Lower leg skin (tissue), 4 donors: ENCODE data around the gene CLDN9. TPM values are rescaled to one million over a fixed set of nuclear protein-coding genes. Genes with fewer than 3 reads are reported as not detected.

Experiments
- DNase-seq, 2 donors: peaks; one replicate each; pipeline ENCODE4 v3.0.0-alpha.2; 2019; ENCODE audit warnings: low spot score in 2 of 2
- H3K4me3 ChIP-seq: fragments of 200-600 bp; sonication (generic); 2 replicates; pipeline ENCODE4 v1.5.1; 2017; ENCODE audit warnings: mild to moderate bottlenecking, low read depth; ENCODE audit not compliant: poor library complexity, severe bottlenecking
- CTCF ChIP-seq, 3 donors: fragments of 450-650 bp; IDR thresholded peaks; one replicate each; pipeline ENCODE4 v1.5.1; 2016; ENCODE audit warnings: antibody characterized with exemption in 3 of 3, mild to moderate bottlenecking in 3 of 3, moderate library complexity in 2 of 3
- POLR2A ChIP-seq, 2 donors: fragments of 450-650 bp; IDR thresholded peaks; one replicate each; pipeline ENCODE4 v1.6.1; 2016 to 2017; ENCODE audit warnings: antibody characterized with exemption in 2 of 2, mild to moderate bottlenecking in 1 of 2, moderate library complexity in 1 of 2
- WGBS, 2 donors: methylation state at CpG; one replicate each; pipeline ENCODE4 v1.1.5; 2018; 5-methylcytosine and 5-hydroxymethylcytosine counted together
- intact Hi-C: fragments of 100-400 bp; cut with DNase I; formaldehyde crosslinking; loops from one replicate; pipeline ENCODE4 v1.15.0; 2023; ENCODE audit warnings: low total_unique reads
- total RNA-seq, 4 donors: library from RNA; depleted of rRNA; stranded (reverse); fragments of >200 nt; gene quantifications; one replicate each; pipeline ENCODE4 v1.1.0, GENCODE V29; 2016

CLDN9 gene
- total RNA-seq, 4 donors from 2014 or later: 0.15 to 0.23 TPM; not detected in 2

GRCh38 chr16:3007059-3007956 is 5.4 kb upstream of the CLDN9 start:
- intact Hi-C loops: no loop called here
- TF ChIP-seq CTCF (IDR thresholded peaks at IDR 0.05): no peak
- TF ChIP-seq POLR2A (IDR thresholded peaks at IDR 0.05): no peak
- no peak for DNase-seq
- no peak overlapping the region for H3K4me3 ChIP-seq
- 57 to 63% methylated on average over 11 to 13 of the region's 13 CpGs for WGBS, 2 donors

- WGBS, 2 donors: 33 to 38% methylated on average over 16 to 17 of the region's 17 CpGs
- intact Hi-C loops: no loop called here
- TF ChIP-seq POLR2A (IDR thresholded peaks at IDR 0.05): no peak
- TF ChIP-seq CTCF (IDR thresholded peaks at IDR 0.05): no peak
- no peak overlapping the region for H3K4me3 ChIP-seq
- no peak for DNase-seq
Measured at GRCh38 chr16:3007957-3008689, 4.6 kb upstream of the CLDN9 start.

GRCh38 chr16:3008690-3009037 is 4.1 kb upstream of the CLDN9 start:
- no peak for TF ChIP-seq POLR2A (IDR thresholded peaks at IDR 0.05)
- TF ChIP-seq CTCF (IDR thresholded peaks at IDR 0.05): no peak
- DNase-seq: no peak
- 45 to 87% methylated on average over 4 of the region's 4 CpGs for WGBS, 2 donors
- no peak overlapping the region for H3K4me3 ChIP-seq
- intact Hi-C loops: no loop called here

- WGBS, 2 donors: 48 to 53% methylated on average over 16 to 21 of the region's 21 CpGs
- no peak overlapping the region for H3K4me3 ChIP-seq
- DNase-seq: no peak
- intact Hi-C loops: no loop called here
- no peak for TF ChIP-seq CTCF (IDR thresholded peaks at IDR 0.05)
- TF ChIP-seq POLR2A (IDR thresholded peaks at IDR 0.05): no peak
Measured at GRCh38 chr16:3009568-3010390, 2.9 kb upstream of the CLDN9 start.

- intact Hi-C loops: no loop called here
- 91 to 97% methylated on average over 8 of the region's 8 CpGs for WGBS, 2 donors
- no peak for DNase-seq
- no peak for TF ChIP-seq POLR2A (IDR thresholded peaks at IDR 0.05)
- TF ChIP-seq CTCF (IDR thresholded peaks at IDR 0.05): no peak
- no peak overlapping the region for H3K4me3 ChIP-seq
Measured at GRCh38 chr16:3010510-3010909, 2.2 kb upstream of the CLDN9 start.
